ENCODE measurements around the gene GZMH.

Gene GZMH

DNA sequence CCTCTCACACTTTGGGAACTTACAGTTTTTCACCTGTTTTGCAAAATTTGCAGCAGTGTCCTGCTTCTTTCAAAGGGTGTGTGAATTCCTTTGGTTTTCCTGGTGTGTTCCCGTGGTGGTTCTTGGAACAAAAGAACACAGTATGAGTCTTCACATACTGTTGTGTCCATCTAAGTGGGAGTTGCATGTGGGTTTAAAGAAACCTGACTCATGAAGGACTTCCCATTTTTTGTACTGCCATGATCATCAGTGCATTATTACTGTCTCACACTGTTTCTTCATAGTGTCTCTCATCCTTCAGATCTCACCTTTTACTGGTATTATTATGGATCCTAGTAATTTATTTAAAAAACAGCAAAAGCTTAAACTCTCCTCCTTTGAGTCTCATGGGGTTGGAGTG, 3.8 kb upstream of the GZMH start:
- no peak for DNase-seq (ENCODE audit: low read depth)
- no peak overlapping the region for H3K4me3 ChIP-seq (ENCODE audit: control insufficient read depth, low read depth, low read length)
- TF ChIP-seq, protein P1, sequence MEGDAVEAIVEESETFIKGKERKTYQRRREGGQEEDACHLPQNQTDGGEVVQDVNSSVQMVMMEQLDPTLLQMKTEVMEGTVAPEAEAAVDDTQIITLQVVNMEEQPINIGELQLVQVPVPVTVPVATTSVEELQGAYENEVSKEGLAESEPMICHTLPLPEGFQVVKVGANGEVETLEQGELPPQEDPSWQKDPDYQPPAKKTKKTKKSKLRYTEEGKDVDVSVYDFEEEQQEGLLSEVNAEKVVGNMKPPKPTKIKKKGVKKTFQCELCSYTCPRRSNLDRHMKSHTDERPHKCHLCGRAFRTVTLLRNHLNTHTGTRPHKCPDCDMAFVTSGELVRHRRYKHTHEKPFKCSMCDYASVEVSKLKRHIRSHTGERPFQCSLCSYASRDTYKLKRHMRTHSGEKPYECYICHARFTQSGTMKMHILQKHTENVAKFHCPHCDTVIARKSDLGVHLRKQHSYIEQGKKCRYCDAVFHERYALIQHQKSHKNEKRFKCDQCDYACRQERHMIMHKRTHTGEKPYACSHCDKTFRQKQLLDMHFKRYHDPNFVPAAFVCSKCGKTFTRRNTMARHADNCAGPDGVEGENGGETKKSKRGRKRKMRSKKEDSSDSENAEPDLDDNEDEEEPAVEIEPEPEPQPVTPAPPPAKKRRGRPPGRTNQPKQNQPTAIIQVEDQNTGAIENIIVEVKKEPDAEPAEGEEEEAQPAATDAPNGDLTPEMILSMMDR (conservative IDR thresholded peaks at IDR 0.05; ENCODE audit: control insufficient read depth, insufficient read depth, low read depth, low read length), result no peak

DNA sequence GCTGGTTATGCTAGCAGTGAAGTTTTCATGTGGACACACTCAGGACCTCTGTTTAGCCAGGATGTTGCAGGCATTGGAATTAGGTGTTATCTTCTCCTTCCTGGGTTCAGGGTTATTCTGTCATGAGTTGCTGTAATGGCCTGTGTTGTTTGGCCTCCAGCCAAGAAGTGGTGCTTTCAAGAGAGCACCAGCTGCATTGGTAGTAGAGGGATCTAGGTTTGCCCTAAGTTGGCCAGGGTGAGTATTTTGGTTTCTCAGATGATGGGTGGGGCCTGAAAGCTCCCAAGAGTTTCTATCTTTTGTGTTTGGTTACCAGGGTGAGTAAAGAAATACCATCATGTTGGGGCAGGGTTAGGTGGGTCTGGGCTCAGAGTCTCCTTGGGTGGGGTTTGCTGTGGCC, 2.7 kb upstream of the GZMH start:
- H3K4me3 ChIP-seq (ENCODE audit: control insufficient read depth, low read depth, low read length), result no peak overlapping the region
- no peak for DNase-seq (ENCODE audit: low read depth)
- TF ChIP-seq, protein P1 (conservative IDR thresholded peaks at IDR 0.05; ENCODE audit: control insufficient read depth, insufficient read depth, low read depth, low read length), result no peak

DNA sequence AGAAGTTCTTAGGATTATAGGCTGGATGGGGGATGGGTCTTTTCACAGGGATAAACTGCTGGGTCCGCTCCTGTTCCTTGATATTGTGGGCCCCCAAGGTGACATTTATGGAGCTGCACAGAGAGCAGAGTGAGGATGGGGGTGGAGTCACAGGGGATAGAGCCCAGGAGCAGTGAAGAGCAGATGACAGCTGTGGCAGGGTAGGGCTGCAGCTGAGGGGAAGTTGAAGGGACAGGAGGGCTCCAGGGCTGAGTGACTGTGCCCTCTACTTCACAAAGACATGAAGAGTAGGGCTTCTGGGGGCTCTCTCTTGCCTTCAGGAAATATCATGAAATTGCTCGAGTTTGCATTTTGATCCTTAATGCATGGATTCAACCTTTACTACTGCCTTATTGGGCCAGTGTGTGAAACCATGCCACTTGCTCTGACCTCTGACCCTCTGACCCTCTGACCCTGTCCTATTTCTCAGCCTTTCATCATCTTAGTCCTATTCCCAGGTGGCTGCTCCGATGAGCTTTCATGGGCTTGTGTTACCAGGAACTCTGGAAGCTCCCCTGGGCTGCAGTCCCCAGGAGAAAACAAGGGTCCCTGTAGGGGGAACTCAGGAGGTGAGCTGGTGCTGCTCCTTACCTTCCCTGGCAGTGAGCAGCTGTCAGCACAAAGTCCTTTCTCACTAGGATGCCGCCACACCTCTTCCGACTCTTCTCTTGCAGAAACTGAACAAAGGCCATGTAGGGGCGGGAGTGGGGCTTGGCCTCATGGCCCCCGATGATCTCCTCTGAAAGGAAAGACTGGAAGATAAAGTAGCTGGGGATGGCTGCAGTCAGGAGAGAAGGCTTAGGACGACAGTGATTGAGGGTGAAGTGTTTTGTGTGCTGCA, 1.6 kb downstream of the GZMH start:
- no peak overlapping the region for H3K4me3 ChIP-seq (ENCODE audit: control insufficient read depth, low read depth, low read length)
- TF ChIP-seq, protein P1 (conservative IDR thresholded peaks at IDR 0.05; ENCODE audit: control insufficient read depth, insufficient read depth, low read depth, low read length), result no peak
- DNase-seq (ENCODE audit: low read depth), result no peak

DNA sequence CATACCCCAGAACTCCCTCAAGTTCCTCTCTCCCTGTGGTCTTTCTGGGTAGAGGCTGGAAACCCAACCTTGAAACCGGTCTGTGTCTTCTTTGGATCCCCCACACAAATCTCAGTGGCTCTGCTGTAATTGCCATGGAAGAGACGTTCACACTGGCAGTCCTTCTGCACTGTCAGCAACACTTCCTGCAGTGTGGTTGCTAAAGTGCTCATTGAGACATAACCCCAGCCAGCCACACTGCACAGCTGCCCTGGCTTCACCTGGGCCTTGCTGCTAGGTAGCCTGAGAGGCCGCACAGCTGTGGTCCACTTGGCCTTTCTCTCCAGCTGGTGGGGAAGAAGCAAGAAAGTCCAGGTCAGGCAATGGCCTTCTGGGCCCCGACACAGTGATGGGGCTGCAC, 2.4 kb downstream of the GZMH start:
- TF ChIP-seq, protein P1 (conservative IDR thresholded peaks at IDR 0.05; ENCODE audit: control insufficient read depth, insufficient read depth, low read depth, low read length), result no peak
- no peak overlapping the region for H3K4me3 ChIP-seq (ENCODE audit: control insufficient read depth, low read depth, low read length)
- DNase-seq (ENCODE audit: low read depth), result no peak

DNA sequence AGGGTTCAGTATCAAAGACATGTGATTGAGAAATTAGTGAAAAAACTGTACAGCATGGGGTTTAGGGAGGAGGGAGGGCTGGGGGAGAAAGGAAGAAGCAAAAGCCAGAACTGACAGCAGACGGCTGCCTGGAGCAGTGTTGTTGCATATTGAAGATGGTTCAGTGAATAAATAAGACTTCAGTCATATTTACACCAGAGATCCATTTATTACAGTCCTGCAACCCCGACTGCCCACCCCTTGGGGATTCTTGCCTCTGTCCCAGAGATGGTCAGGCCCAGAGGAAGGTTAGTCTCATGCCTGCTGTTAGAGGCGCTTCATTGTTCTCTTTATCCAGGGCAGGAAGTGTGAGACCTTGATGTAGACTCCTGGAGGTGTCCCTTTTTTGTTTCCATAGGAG, 3.2 kb downstream of the GZMH start:
- TF ChIP-seq, protein P1 (conservative IDR thresholded peaks at IDR 0.05; ENCODE audit: control insufficient read depth, insufficient read depth, low read depth, low read length), result no peak
- no peak overlapping the region for H3K4me3 ChIP-seq (ENCODE audit: control insufficient read depth, low read depth, low read length)
- no peak for DNase-seq (ENCODE audit: low read depth)

DNA sequence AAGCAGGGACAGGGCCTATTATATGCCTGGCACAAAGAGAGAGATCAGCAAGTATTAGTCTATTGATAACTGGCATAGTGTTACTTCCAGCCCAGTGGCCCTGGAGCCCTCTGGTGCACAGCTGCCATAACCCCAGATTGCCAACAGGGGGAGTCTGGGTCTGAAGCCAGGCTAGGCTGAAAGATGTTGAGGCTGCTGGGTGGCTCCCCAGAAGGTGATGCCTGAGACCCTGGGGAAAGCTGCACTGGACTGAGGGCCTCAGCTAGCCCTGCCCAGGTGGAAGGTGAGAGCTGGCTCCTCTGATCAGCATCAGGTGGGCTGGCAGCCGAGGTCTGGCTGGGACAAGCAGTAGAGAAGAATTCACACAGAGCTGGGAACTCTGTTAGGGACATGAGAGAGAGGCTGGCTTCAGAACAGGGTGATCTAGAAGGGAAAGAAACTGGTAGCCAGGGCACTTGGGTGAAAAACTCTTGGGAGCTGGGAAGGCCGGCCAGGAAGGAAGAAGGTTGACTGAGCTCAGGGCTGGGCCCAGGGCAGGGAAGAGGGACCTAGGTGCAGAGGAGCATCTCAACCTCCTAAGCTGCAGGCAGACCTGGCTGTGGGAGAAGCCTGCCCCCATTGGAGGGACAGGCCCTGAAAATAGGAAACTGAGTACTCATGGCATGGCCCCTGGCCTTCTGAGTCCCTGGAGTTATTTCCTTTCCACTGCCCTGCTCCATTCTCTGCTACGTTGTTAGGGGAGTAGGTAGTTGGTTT, 3.9 kb downstream of the GZMH start:
- no peak overlapping the region for H3K4me3 ChIP-seq (ENCODE audit: control insufficient read depth, low read depth, low read length)
- peak; percentile 2 for DNase-seq (ENCODE audit: low read depth)
- TF ChIP-seq, protein P1 (conservative IDR thresholded peaks at IDR 0.05; ENCODE audit: control insufficient read depth, insufficient read depth, low read depth, low read length), result peak; percentile 55
